Ovary (tissue), 3 donors: ENCODE data around the gene RTP3.

Source experiments
- POLR2A ChIP-seq: fragments of 450-650 bp; IDR thresholded peaks from one replicate; pipeline ENCODE4 v1.6.1; 2017; ENCODE audit warnings: antibody characterized with exemption, mild to moderate bottlenecking, moderate library complexity
- TF ChIP-seq, protein P1 (sequence below), 3 donors: fragments of 450-650 bp in 2 of 3; fragments of 200-600 bp in 1 of 3; IDR thresholded peaks; one replicate each; pipeline versions ENCODE4 v1.5.1 to v1.8.0; 2016 to 2022; ENCODE audit warnings: antibody characterized with exemption in 3 of 3, mild to moderate bottlenecking in 1 of 3
- donor health status: DM: no; HTN: no; CAD: no.

DNA sequence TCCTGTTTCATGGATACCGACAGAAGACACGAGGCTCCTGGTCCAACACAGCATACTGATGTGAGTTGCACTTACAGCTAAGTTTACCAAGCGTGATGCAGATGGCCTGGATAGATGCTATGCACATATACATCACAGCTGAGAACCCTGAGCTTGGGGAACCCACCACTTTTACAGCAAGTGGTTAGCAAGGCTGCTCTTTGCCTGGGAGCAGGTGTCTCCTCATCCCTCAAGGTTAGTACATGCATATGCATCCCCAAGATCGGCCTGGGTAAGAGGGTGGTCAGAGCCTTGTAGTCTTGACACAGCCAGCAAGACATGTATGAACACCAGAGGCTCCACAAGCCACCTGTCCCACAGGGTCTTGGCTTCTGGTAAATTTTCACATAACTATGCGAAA is 40.0 kb downstream of the RTP3 start:
- TF ChIP-seq, protein P1, sequence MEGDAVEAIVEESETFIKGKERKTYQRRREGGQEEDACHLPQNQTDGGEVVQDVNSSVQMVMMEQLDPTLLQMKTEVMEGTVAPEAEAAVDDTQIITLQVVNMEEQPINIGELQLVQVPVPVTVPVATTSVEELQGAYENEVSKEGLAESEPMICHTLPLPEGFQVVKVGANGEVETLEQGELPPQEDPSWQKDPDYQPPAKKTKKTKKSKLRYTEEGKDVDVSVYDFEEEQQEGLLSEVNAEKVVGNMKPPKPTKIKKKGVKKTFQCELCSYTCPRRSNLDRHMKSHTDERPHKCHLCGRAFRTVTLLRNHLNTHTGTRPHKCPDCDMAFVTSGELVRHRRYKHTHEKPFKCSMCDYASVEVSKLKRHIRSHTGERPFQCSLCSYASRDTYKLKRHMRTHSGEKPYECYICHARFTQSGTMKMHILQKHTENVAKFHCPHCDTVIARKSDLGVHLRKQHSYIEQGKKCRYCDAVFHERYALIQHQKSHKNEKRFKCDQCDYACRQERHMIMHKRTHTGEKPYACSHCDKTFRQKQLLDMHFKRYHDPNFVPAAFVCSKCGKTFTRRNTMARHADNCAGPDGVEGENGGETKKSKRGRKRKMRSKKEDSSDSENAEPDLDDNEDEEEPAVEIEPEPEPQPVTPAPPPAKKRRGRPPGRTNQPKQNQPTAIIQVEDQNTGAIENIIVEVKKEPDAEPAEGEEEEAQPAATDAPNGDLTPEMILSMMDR (IDR thresholded peaks at IDR 0.05) = no peak
- no peak for TF ChIP-seq POLR2A
